KMS-11 (cell line): ENCODE measurements around the gene SESTD1.

Experiments
- H2AFZ ChIP-seq: fragments of 200-600 bp; sonication (generic); 2 replicates; pipeline ENCODE4 v1.6.1; 2016; ENCODE audit warnings: antibody characterized with exemption, mixed run types, low read depth
- H3K27ac ChIP-seq: fragments of 200-600 bp; sonication (generic); 2 replicates; pipeline ENCODE4 v1.6.1; 2016; ENCODE audit warnings: mild to moderate bottlenecking, mixed run types
- H3K27me3 ChIP-seq: fragments of 200-600 bp; sonication (generic); 2 replicates; pipeline ENCODE4 v1.6.1; 2017; ENCODE audit warnings: mild to moderate bottlenecking, low read depth, mixed run types, moderate library complexity; ENCODE audit not compliant: insufficient read depth
- H3K36me3 ChIP-seq: fragments of 200-600 bp; sonication (generic); 2 replicates; pipeline ENCODE4 v1.6.1; 2017; ENCODE audit warnings: mild to moderate bottlenecking, mixed run types; ENCODE audit not compliant: insufficient read depth
- H3K4me1 ChIP-seq: fragments of 200-600 bp; sonication (generic); 2 replicates; pipeline ENCODE4 v1.6.1; 2016; ENCODE audit warnings: mild to moderate bottlenecking, low read depth, mixed run types; ENCODE audit not compliant: poor library complexity, severe bottlenecking
- H3K4me2 ChIP-seq: fragments of 200-600 bp; sonication (generic); 2 replicates; pipeline ENCODE4 v1.7.0; 2016; ENCODE audit warnings: mild to moderate bottlenecking, mixed run types
- H3K4me3 ChIP-seq: fragments of 200-600 bp; sonication (generic); IDR thresholded peaks from 2 replicates; pipeline ENCODE4 v1.6.1; 2017; ENCODE audit warnings: low read depth, low read length, mixed read lengths; ENCODE audit not compliant: insufficient read depth
- H3K79me2 ChIP-seq: fragments of 200-600 bp; sonication (generic); 2 replicates; pipeline ENCODE4 v1.6.1; 2016; ENCODE audit warnings: low read depth, mixed run types; ENCODE audit not compliant: insufficient read depth
- H3K9ac ChIP-seq: fragments of 200-600 bp; sonication (generic); 2 replicates; pipeline ENCODE4 v1.6.1; 2016; ENCODE audit warnings: mild to moderate bottlenecking, mixed run types
- H4K20me1 ChIP-seq: fragments of 200-600 bp; sonication (generic); 2 replicates; pipeline ENCODE4 v1.6.1; 2016; ENCODE audit warnings: mild to moderate bottlenecking, mixed run types; ENCODE audit not compliant: insufficient read depth
- CTCF ChIP-seq: fragments of 200-600 bp; sonication (generic); conservative IDR thresholded peaks from 2 replicates; pipeline ENCODE4 v1.6.1; 2017; ENCODE audit warnings: low read depth, mild to moderate bottlenecking, antibody characterized with exemption, low read length, moderate library complexity, mixed read lengths

SESTD1 gene

GRCh38 chr2:179237209-179237946 lies 27.3 kb downstream of the SESTD1 start:
- Histone ChIP-seq H3K4me2 (no peak overlapping the region), H3K9ac (no peak overlapping the region), H3K27me3 (no peaks in the 10 kb centered on the region), H3K4me3 (no peak overlapping the region), H2AFZ (no peak overlapping the region), H3K4me1 (peaks cover 36% of the 10 kb centered on the region), H3K79me2 (peaks cover 7% of the 10 kb centered on the region; the same call in 1 of the 2 replicates), H3K27ac (no peak overlapping the region), H3K36me3 (no peaks in the 10 kb centered on the region), H4K20me1 (no peaks in the 10 kb centered on the region)
- no peak for TF ChIP-seq CTCF

GRCh38 chr2:179235463-179236108 lies 29.0 kb downstream of the SESTD1 start:
- TF ChIP-seq CTCF = no peak
- Histone ChIP-seq H3K9ac (no peak overlapping the region), H4K20me1 (no peaks in the 10 kb centered on the region), H3K4me2 (no peak overlapping the region), H3K27ac (no peak overlapping the region), H3K4me3 (no peak overlapping the region), H3K36me3 (no peaks in the 10 kb centered on the region), H2AFZ (no peak overlapping the region), H3K79me2 (no peaks in the 10 kb centered on the region), H3K4me1 (peaks cover 31% of the 10 kb centered on the region), H3K27me3 (no peaks in the 10 kb centered on the region)

GRCh38 chr2:179234658-179235240 lies 29.9 kb downstream of the SESTD1 start:
- no peaks in the 10 kb centered on the region for H3K79me2 ChIP-seq
- no peak overlapping the region for H3K4me3 ChIP-seq
- H3K9ac ChIP-seq = no peak overlapping the region
- TF ChIP-seq CTCF = no peak
- no peak overlapping the region for H2AFZ ChIP-seq
- H3K36me3 ChIP-seq = no peaks in the 10 kb centered on the region
- no peak overlapping the region for H3K27ac ChIP-seq
- no peak overlapping the region for H3K4me2 ChIP-seq
- no peaks in the 10 kb centered on the region for H3K27me3 ChIP-seq
- peaks cover 22% of the 10 kb centered on the region for H3K4me1 ChIP-seq
- no peaks in the 10 kb centered on the region for H4K20me1 ChIP-seq

GRCh38 chr2:179233626-179234430 lies 30.8 kb downstream of the SESTD1 start:
- H3K4me2 ChIP-seq = no peak overlapping the region
- H3K36me3 ChIP-seq = no peaks in the 10 kb centered on the region
- H3K79me2 ChIP-seq = no peaks in the 10 kb centered on the region
- no peak overlapping the region for H3K9ac ChIP-seq
- H3K27ac ChIP-seq = no peak overlapping the region
- no peak overlapping the region for H3K4me3 ChIP-seq
- H2AFZ ChIP-seq = no peak overlapping the region
- no peaks in the 10 kb centered on the region for H3K27me3 ChIP-seq
- H4K20me1 ChIP-seq = no peaks in the 10 kb centered on the region
- no peak for TF ChIP-seq CTCF
- peaks cover 15% of the 10 kb centered on the region for H3K4me1 ChIP-seq
